ENCODE data around the gene SLC4A5. TPM values are rescaled to one million over a fixed set of nuclear protein-coding genes. Genes with fewer than 3 reads are reported as not detected.
A peak's percentile ranks its signal among the peaks of the same experiment; 100 is the strongest.

Gene SLC4A5
- polyA plus RNA-seq, 6 donors from 2014 or later = 0.44 to 0.82 (median 0.70) TPM; not detected in 3

- Mint-ChIP-seq H3K4me1 (peaks cover 37 to 47% (median 40%) of the 10 kb centered on the region in 3 donors), H3K4me3 (no peak overlapping the region), H3K36me3 (peaks cover 0 to 19% of the 10 kb centered on the region in 2 donors), H3K27ac (no peak overlapping the region), H3K27me3 (no peaks in the 10 kb centered on the region), H3K9me3 (no peaks in the 10 kb centered on the region)
- no peak for DNase-seq
- ATAC-seq (ENCODE audit: low read depth in 2 of 2) = no peak
Measured at GRCh38 chr2:74378007-74378406, 34.8 kb upstream of the SLC4A5 start.

- H3K9me3 Mint-ChIP-seq = no peaks in the 10 kb centered on the region
- no peak for DNase-seq
- peak overlapping the region in 1 of 6 donors; percentile 88 for H3K27ac Mint-ChIP-seq
- H3K36me3 Mint-ChIP-seq = peaks cover 0 to 27% of the 10 kb centered on the region in 2 donors
- H3K4me1 Mint-ChIP-seq = peaks cover 26 to 41% (median 30%) of the 10 kb centered on the region in 3 donors
- no peak for ATAC-seq (ENCODE audit: low read depth in 2 of 2)
- no peaks in the 10 kb centered on the region for H3K27me3 Mint-ChIP-seq
- H3K4me3 Mint-ChIP-seq = no peak overlapping the region
Measured at GRCh38 chr2:74375838-74376237, 32.6 kb upstream of the SLC4A5 start.

GRCh38 chr2:74374509-74375205, 31.4 kb upstream of the SLC4A5 start:
- peaks cover 0 to 39% of the 10 kb centered on the region in 2 donors for H3K36me3 Mint-ChIP-seq

GRCh38 chr2:74373985-74374384, 30.8 kb upstream of the SLC4A5 start:
- peaks cover 4 to 43% of the 10 kb centered on the region in 2 donors for H3K36me3 Mint-ChIP-seq
- ATAC-seq (ENCODE audit: low read depth in 2 of 2) (no peak), DNase-seq (no peak)
- peak overlapping the region in 2 of 6 donors; percentile 59 to 80 for H3K27ac Mint-ChIP-seq
- H3K27me3 Mint-ChIP-seq = no peaks in the 10 kb centered on the region
- no peaks in the 10 kb centered on the region for H3K9me3 Mint-ChIP-seq
- no peak overlapping the region for H3K4me3 Mint-ChIP-seq
- H3K4me1 Mint-ChIP-seq = peaks cover 11 to 25% (median 22%) of the 10 kb centered on the region in 3 donors

More at GRCh38 chr2:74374509-74375205, 31.4 kb upstream of the SLC4A5 start:
- Mint-ChIP-seq H3K4me3 (no peak overlapping the region), H3K27me3 (no peaks in the 10 kb centered on the region), H3K4me1 (peaks cover 14 to 29% (median 23%) of the 10 kb centered on the region in 3 donors), H3K9me3 (no peaks in the 10 kb centered on the region), H3K27ac (no peak overlapping the region)
- DNase-seq (no peak), ATAC-seq (ENCODE audit: low read depth in 2 of 2) (no peak)

- H3K36me3 Mint-ChIP-seq = peaks cover 11 to 47% of the 10 kb centered on the region in 2 donors
Measured at GRCh38 chr2:74373221-74373676, 30.0 kb upstream of the SLC4A5 start.

GRCh38 chr2:74372674-74373073, 29.5 kb upstream of the SLC4A5 start:
- Mint-ChIP-seq H3K4me3 (no peak overlapping the region), H3K4me1 (peaks cover 5 to 19% (median 17%) of the 10 kb centered on the region in 3 donors), H3K36me3 (peaks cover 16 to 47% of the 10 kb centered on the region in 2 donors), H3K27me3 (no peaks in the 10 kb centered on the region), H3K9me3 (no peaks in the 10 kb centered on the region), H3K27ac (peak overlapping the region in 1 of 6 donors; percentile 21)
- DNase-seq = no peak
- ATAC-seq (ENCODE audit: low read depth in 2 of 2) = no peak

More at GRCh38 chr2:74373221-74373676, 30.0 kb upstream of the SLC4A5 start:
- ATAC-seq (ENCODE audit: low read depth in 2 of 2) (no peak), DNase-seq (no peak)
- no peak overlapping the region for H3K27ac Mint-ChIP-seq
- H3K4me1 Mint-ChIP-seq = peaks cover 6 to 19% (median 17%) of the 10 kb centered on the region in 3 donors
- H3K9me3 Mint-ChIP-seq = no peaks in the 10 kb centered on the region
- H3K27me3 Mint-ChIP-seq = no peaks in the 10 kb centered on the region
- no peak overlapping the region for H3K4me3 Mint-ChIP-seq

GRCh38 chr2:74371421-74371820, 28.2 kb upstream of the SLC4A5 start:
- DNase-seq (no peak), ATAC-seq (ENCODE audit: low read depth in 2 of 2) (no peak)
- no peaks in the 10 kb centered on the region for H3K27me3 Mint-ChIP-seq
- H3K9me3 Mint-ChIP-seq = no peaks in the 10 kb centered on the region
- H3K36me3 Mint-ChIP-seq = peaks cover 27 to 43% of the 10 kb centered on the region in 2 donors
- H3K4me1 Mint-ChIP-seq = peaks cover 3 to 17% (median 14%) of the 10 kb centered on the region in 3 donors
- H3K27ac Mint-ChIP-seq = peak overlapping the region in 1 of 6 donors; percentile 25
- no peak overlapping the region for H3K4me3 Mint-ChIP-seq

- Mint-ChIP-seq H3K4me3 (no peak overlapping the region), H3K27me3 (no peaks in the 10 kb centered on the region), H3K36me3 (peaks cover 30 to 53% of the 10 kb centered on the region in 2 donors), H3K27ac (no peak overlapping the region), H3K4me1 (peaks cover 2 to 7% (median 4%) of the 10 kb centered on the region in 3 donors), H3K9me3 (no peaks in the 10 kb centered on the region)
- no peak for DNase-seq
- no peak for ATAC-seq (ENCODE audit: low read depth in 2 of 2)
Measured at GRCh38 chr2:74369976-74370375, 26.8 kb upstream of the SLC4A5 start.

- peaks cover 36 to 53% of the 10 kb centered on the region in 2 donors for H3K36me3 Mint-ChIP-seq
- H3K4me3 Mint-ChIP-seq = no peak overlapping the region
- no peaks in the 10 kb centered on the region for H3K27me3 Mint-ChIP-seq
- H3K9me3 Mint-ChIP-seq = no peaks in the 10 kb centered on the region
- ATAC-seq (ENCODE audit: low read depth in 2 of 2) (no peak), DNase-seq (no peak)
- H3K4me1 Mint-ChIP-seq = peaks cover 0 to 4% (median 0%) of the 10 kb centered on the region in 3 donors
- H3K27ac Mint-ChIP-seq = peak overlapping the region in 1 of 6 donors; percentile 9
Measured at GRCh38 chr2:74368499-74368898, 25.3 kb upstream of the SLC4A5 start.

- Mint-ChIP-seq H3K4me3 (no peak overlapping the region), H3K27me3 (no peaks in the 10 kb centered on the region), H3K9me3 (no peaks in the 10 kb centered on the region), H3K4me1 (no peaks in the 10 kb centered on the region), H3K27ac (no peak overlapping the region), H3K36me3 (peaks cover 38 to 55% of the 10 kb centered on the region in 2 donors)
- ATAC-seq (ENCODE audit: low read depth in 2 of 2) = no peak
- DNase-seq = no peak
Measured at GRCh38 chr2:74367789-74368188, 24.6 kb upstream of the SLC4A5 start.

GRCh38 chr2:74366036-74366435, 22.8 kb upstream of the SLC4A5 start:
- H3K36me3 Mint-ChIP-seq = peaks cover 48 to 63% of the 10 kb centered on the region in 2 donors

GRCh38 chr2:74364533-74365505, 21.6 kb upstream of the SLC4A5 start:
- DNase-seq (no peak), ATAC-seq (ENCODE audit: low read depth in 2 of 2) (no peak)
- H3K27ac Mint-ChIP-seq = no peak overlapping the region
- no peak overlapping the region for H3K4me3 Mint-ChIP-seq
- no peaks in the 10 kb centered on the region for H3K27me3 Mint-ChIP-seq
- peaks cover 54 to 55% of the 10 kb centered on the region in 2 donors for H3K36me3 Mint-ChIP-seq
- H3K9me3 Mint-ChIP-seq = no peaks in the 10 kb centered on the region
- no peaks in the 10 kb centered on the region for H3K4me1 Mint-ChIP-seq

More at GRCh38 chr2:74366036-74366435, 22.8 kb upstream of the SLC4A5 start:
- Mint-ChIP-seq H3K4me1 (no peaks in the 10 kb centered on the region), H3K27me3 (no peaks in the 10 kb centered on the region), H3K9me3 (no peaks in the 10 kb centered on the region), H3K27ac (no peak overlapping the region), H3K4me3 (no peak overlapping the region)
- DNase-seq (no peak), ATAC-seq (ENCODE audit: low read depth in 2 of 2) (no peak)

- ATAC-seq (ENCODE audit: low read depth in 2 of 2) = no peak
- Mint-ChIP-seq H3K4me1 (peaks cover 0 to 4% (median 0%) of the 10 kb centered on the region in 3 donors), H3K9me3 (no peaks in the 10 kb centered on the region), H3K27me3 (no peaks in the 10 kb centered on the region), H3K27ac (peak overlapping the region in 2 of 6 donors; percentile 37 to 62), H3K36me3 (peaks cover 50 to 57% of the 10 kb centered on the region in 2 donors), H3K4me3 (no peak overlapping the region)
- DNase-seq = no peak
Measured at GRCh38 chr2:74361327-74361726, 18.1 kb upstream of the SLC4A5 start.
